HCT116 (cell line): ENCODE measurements around the gene NFATC1. TPM values are rescaled to one million over a fixed set of nuclear protein-coding genes. Genes with fewer than 3 reads are reported as not detected.

ENCODE experiments used
- ATAC-seq: fragments of 200-7000 bp; cut with Tn5 transposase; 2 replicates; pipeline ENCODE4 v1.9.1; 2020; ENCODE audit warnings: mild to moderate bottlenecking, moderate library complexity
- BruUV-seq: library from RNA; stranded (reverse); fragments of 400-500 nt; replicated peaks from 2 replicates; lab custom pipeline; 2021; lab: Mats Ljungman, UMichigan
- CTCF ChIA-PET: fragments of 300-600 bp; sonication (Branson Sonifier 250); formaldehyde crosslinking; loops from one replicate; lab custom pipeline; 2021; ENCODE audit warnings: antibody characterized with exemption; lab: Charles Lee
- POLR2A ChIA-PET: fragments of 300-600, 350-600 bp; sonication (Branson Sonifier 250); formaldehyde crosslinking; loops from one replicate; lab custom pipeline; 2021; ENCODE audit warnings: antibody characterized with exemption; lab: Charles Lee
- RAD21 ChIA-PET, 2 experiments: fragments of 300-600 bp; sonication (Branson Sonifier 250); formaldehyde crosslinking; loops; one replicate each; lab custom pipeline; 2023; ENCODE audit warnings: low total read pairs in 2 of 2; ENCODE audit not compliant: uncharacterized antibody in 2 of 2, unreplicated experiment in 2 of 2, low non-redundant PET in 1 of 2; lab: Charles Lee
- DNase-seq: peaks from one replicate; pipeline ENCODE4 v3.0.0-alpha.2; 2010; ENCODE audit warnings: low read depth, low spot score
- H2AFZ ChIP-seq: fragments of 200-600 bp; shearing (Covaris generic), sonication (generic); 2 replicates; pipeline ENCODE4 v1.6.1; 2017; ENCODE audit warnings: low read depth, mixed run types, mixed read lengths, antibody characterized with exemption, low read length; ENCODE audit not compliant: poor library complexity, severe bottlenecking
- H3K27ac ChIP-seq: 2 replicates; pipeline ENCODE4 v1.5.1; 2012; ENCODE audit warnings: low read depth, low read length
- H3K27me3 ChIP-seq: fragments of 200-600 bp; sonication (generic); 2 replicates; pipeline ENCODE4 v1.6.1; 2016; ENCODE audit warnings: mixed run types, low read length, mixed read lengths; ENCODE audit not compliant: insufficient read depth
- H3K36me3 ChIP-seq, 2 experiments: fragments of 200-500 bp in 1 of 2; fragments of 200-600 bp in 1 of 2; sonication (Bioruptor generic) in 1 of 2; sonication (generic) in 1 of 2; 2 replicates each; pipeline versions ENCODE4 v1.5.1 to v1.6.1; 2014 to 2016; ENCODE audit warnings: low read length in 2 of 2, inconsistent platforms in 1 of 2, mixed read lengths in 1 of 2, mixed run types in 1 of 2; ENCODE audit not compliant: insufficient read depth in 2 of 2, control insufficient read depth in 1 of 2
- H3K4me1 ChIP-seq, 2 experiments: fragments of 200-600 bp in 1 of 2; sonication (generic) in 1 of 2; 2 replicates each; pipeline versions ENCODE4 v1.5.1 to v1.6.1; 2012 to 2017; ENCODE audit warnings: low read length in 2 of 2, inconsistent platforms in 1 of 2, mild to moderate bottlenecking in 1 of 2, mixed read lengths in 1 of 2, mixed run types in 1 of 2, moderate library complexity in 1 of 2; ENCODE audit not compliant: insufficient read depth in 2 of 2, control insufficient read depth in 1 of 2
- H3K4me2 ChIP-seq: fragments of 200-600 bp; sonication (generic); 2 replicates; pipeline ENCODE4 v1.6.1; 2017; ENCODE audit warnings: mixed run types, low read length, mixed read lengths
- H3K4me3 ChIP-seq, 2 experiments: fragments of 200-600 bp in 1 of 2; sonication (generic) in 1 of 2; replicated peaks in 1 of 2; 2 replicates each; pipeline ENCODE4 v1.5.1; 2011 to 2016; ENCODE audit warnings: low read length in 2 of 2, control low read depth in 1 of 2, low read depth in 1 of 2, mild to moderate bottlenecking in 1 of 2, mixed read lengths in 1 of 2, mixed run types in 1 of 2
- H3K79me2 ChIP-seq: fragments of 200-600 bp; sonication (generic); 2 replicates; pipeline ENCODE4 v1.6.1; 2017; ENCODE audit warnings: mild to moderate bottlenecking, mixed run types, low read length, moderate library complexity, mixed read lengths; ENCODE audit not compliant: insufficient read depth
- H3K9ac ChIP-seq: fragments of 200-600 bp; sonication (generic); 2 replicates; pipeline ENCODE4 v1.6.1; 2016; ENCODE audit warnings: low read length, mixed read lengths
- H3K9me2 ChIP-seq: fragments of 200-600 bp; sonication (generic), shearing (Covaris generic); 2 replicates; pipeline ENCODE4 v1.6.1; 2017; ENCODE audit warnings: mixed run types, mild to moderate bottlenecking, moderate library complexity; ENCODE audit not compliant: insufficient read depth
- H3K9me3 ChIP-seq, 2 experiments: fragments of 200-500 bp in 1 of 2; fragments of 200-600 bp in 1 of 2; sonication (Bioruptor generic) in 1 of 2; sonication (generic) in 1 of 2; 2 replicates each; pipeline ENCODE4 v1.6.1; 2014 to 2017; ENCODE audit warnings: low read length in 2 of 2, mixed read lengths in 2 of 2, inconsistent platforms in 1 of 2, low read depth in 1 of 2, mild to moderate bottlenecking in 1 of 2, mixed run types in 1 of 2, moderate library complexity in 1 of 2; ENCODE audit not compliant: control insufficient read depth in 1 of 2, insufficient read depth in 1 of 2
- H4K20me1 ChIP-seq: fragments of 200-600 bp; sonication (generic), shearing (Covaris generic); 2 replicates; pipeline ENCODE4 v1.6.1; 2017; ENCODE audit warnings: mixed run types, mild to moderate bottlenecking, moderate library complexity; ENCODE audit not compliant: insufficient read depth
- ATF3 ChIP-seq: IDR thresholded peaks from 2 replicates; pipeline ENCODE4 v1.6.1; 2012
- CBX3 ChIP-seq: IDR thresholded peaks from 2 replicates; pipeline ENCODE4 v1.6.1; 2012; ENCODE audit warnings: low read depth
- CEBPB ChIP-seq: IDR thresholded peaks from 2 replicates; pipeline ENCODE4 v1.6.1; 2012; ENCODE audit warnings: low read depth
- EGR1 ChIP-seq: IDR thresholded peaks from 2 replicates; pipeline ENCODE4 v1.6.1; 2012; ENCODE audit warnings: low read depth
- EZH2phosphoT487 ChIP-seq: fragments of 200-600 bp; IDR thresholded peaks from 2 replicates; pipeline ENCODE4 v1.6.1; 2018; ENCODE audit warnings: antibody characterized with exemption, borderline replicate concordance
- FOSL1 ChIP-seq: IDR thresholded peaks from 2 replicates; pipeline ENCODE4 v1.6.1; 2012; ENCODE audit warnings: low read depth
- POLR2A ChIP-seq: IDR thresholded peaks from 2 replicates; pipeline ENCODE4 v1.7.0; 2011; ENCODE audit warnings: borderline replicate concordance; ENCODE audit not compliant: insufficient read depth, insufficient read length; ENCODE audit errors: extremely low read depth
- REST ChIP-seq: IDR thresholded peaks from 2 replicates; pipeline ENCODE4 v1.6.1; 2012; ENCODE audit warnings: low read depth
- intact Hi-C: fragments of 100-400 bp; cut with micrococcal nuclease; formaldehyde crosslinking; loops from 2 replicates; pipeline ENCODE4 v1.10.0; 2022
- total RNA-seq: library from RNA; stranded (reverse); gene quantifications from one replicate; pipeline ENCODE4 v1.2.1, GENCODE V29; 2021; ENCODE audit not compliant: unreplicated experiment

The NFATC1 gene
- total RNA-seq, 1 experiment from 2014 or later, result 20.8 TPM

GRCh38 chr18:79416677-79417052, 20.9 kb downstream of the NFATC1 start:
- Histone ChIP-seq H3K79me2 (peaks cover 16% of the 10 kb centered on the region), H3K36me3 (no peaks in the 10 kb centered on the region; a peak in 1 of 4 replicates), H3K4me1 (no peaks in the 10 kb centered on the region), H3K9me3 (no peaks in the 10 kb centered on the region), H3K9ac (no peak overlapping the region), H4K20me1 (no peaks in the 10 kb centered on the region), H3K27me3 (no peaks in the 10 kb centered on the region), H3K27ac (no peak overlapping the region), H3K4me3 (no peak overlapping the region), H2AFZ (no peak overlapping the region), H3K4me2 (no peak overlapping the region), H3K9me2 (no peaks in the 10 kb centered on the region)
- ChIA-PET POLR2A (no interaction called here), RAD21 (no interaction called here), CTCF (no interaction called here)
- no peak for ATAC-seq
- intact Hi-C loops, result no loop called here
- no TSS peak for BruUV-seq
- no peak for TF ChIP-seq CEBPB
- no peak for TF ChIP-seq EGR1
- no peak for TF ChIP-seq FOSL1
- TF ChIP-seq REST, result no peak
- no peak for TF ChIP-seq POLR2A
- no peak for TF ChIP-seq EZH2phosphoT487
- no peak for TF ChIP-seq ATF3
- TF ChIP-seq CBX3, result no peak
- TF ChIP-seq, all 23 proteins: peak for 0
- no peak for DNase-seq
